ENCODE measurements around the gene NXN. TPM values are rescaled to one million over a fixed set of nuclear protein-coding genes. Genes with fewer than 3 reads are reported as not detected.

The NXN gene
- 2.0 and 5.7 TPM in 2 replicates for total RNA-seq

DNA sequence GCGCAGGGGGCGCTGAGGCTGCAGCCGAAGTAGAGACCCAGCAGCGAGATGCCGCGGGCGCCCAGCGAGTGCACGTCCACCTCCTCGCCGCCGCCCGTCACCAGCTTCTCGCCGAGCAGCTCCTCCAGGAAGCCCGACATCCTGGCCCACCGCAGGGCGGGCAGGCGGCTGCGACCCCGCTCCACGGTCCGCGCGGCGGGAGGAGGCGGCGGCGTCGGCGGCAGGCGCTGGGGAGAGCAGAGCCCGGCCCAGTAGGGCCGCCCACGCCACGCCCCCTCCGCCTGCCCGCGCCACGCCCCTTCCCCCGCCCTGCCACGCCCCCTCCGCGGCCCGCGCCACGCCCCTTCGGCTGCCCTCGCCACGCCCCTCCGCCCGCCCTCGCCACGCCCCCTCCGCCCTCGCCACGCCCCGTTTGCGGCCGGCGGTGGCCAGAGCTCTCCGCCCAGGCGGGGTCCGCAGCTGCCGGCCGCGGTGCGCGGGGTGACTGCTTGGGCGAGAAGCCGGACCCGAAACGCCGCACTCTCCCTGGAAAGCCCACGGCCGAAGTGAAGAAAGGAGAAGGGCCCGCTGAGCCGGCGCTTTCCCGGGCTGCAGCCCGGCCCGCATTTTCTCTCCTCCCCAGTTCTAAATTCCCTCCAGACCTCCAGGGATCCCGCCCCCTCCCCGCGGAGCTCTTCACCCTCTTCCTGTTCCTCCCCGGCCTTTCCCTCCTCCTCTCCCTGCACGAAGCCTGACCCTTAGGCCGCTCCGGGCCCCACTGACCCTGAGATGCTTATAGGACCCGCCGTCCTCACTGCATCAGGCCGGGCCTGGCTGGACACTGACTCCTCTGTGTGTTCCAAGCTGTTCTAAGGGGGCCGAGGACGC is at the start of gene NXN:
TSS of gene NXN (minus strand) at position 238 of the 867 bp plus-strand sequence.

DNA sequence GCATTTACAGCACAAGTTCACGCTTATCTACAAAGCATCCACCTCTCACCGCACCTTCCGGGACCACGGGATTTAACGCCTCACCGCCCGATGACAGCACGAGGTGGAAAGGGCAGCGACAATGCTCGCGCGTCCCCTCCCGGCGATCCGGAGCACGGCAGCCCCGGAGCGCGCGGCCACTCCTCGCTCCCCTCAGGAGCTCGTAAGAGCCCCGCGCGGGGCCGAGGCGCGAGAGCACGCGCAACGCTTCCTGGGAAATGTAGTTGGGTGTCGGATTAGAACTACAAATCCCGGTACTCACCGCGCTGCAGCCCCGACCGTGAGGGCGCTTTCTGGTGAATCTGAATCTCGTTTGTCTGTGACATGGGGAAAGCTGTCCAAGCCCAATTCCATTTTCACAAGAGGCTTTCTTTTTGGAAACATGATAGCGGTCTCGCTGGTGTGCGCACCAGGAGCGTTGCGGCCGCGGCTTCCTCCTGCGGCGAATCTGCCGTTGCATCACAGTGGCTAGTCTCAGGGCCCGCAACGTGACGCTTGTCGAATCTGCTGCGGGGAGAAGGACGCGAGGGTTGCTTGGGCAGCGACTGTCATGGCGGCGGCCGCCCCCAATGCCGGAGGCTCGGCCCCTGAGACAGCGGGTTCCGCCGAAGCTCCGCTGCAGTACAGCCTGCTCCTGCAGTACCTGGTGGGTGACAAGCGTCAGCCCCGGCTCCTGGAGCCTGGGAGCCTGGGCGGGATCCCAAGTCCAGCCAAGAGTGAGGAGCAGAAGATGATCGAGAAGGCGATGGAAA is 17.2 kb upstream of the NXN start, which contains the start of gene TIMM22:
TSS of gene TIMM22 (plus strand) at position 576 of the 791 bp plus-strand sequence. CDS start at position 590, 14 bp downstream.

GRCh38 chr17:781805-782731 is 197.5 kb downstream of the NXN start, which contains the start of the genes GLOD4 and MRM3:
GLOD4 (minus strand) TSS chr17:782280; CDS start chr17:782255, 25 bp downstream.
MRM3 (plus strand) TSS chr17:782353; CDS start chr17:782379, 26 bp downstream.

DNA sequence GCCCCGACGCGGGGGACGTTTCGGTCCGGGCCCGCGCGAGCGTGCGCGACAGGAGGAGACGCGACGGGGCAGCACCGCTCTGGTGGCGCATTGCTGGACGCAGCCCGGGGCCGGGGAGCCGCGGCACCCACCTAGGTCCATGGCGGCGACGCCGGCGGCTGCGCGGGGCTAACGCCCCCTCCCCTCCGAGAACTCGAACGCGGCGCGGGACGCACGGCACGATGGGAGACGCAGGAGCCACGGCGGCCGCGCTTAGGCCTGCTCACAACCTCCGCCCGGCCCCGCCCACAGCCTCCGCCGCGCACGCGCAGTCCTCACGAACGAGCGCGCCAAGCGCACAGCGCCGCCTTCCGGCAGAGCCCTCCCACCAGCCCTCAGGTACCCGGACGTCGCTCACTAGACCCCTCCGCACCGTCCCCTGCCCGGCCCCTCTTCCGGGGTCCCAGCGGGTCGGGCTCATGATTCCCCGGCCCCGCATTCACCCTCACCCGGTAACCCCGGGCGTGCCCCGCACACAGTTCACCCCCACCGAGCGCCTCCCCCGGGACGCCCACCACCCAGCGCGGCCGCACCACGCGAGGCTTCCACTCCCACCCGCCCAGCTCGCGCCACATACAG is 227.5 kb downstream of the NXN start, which contains the start of gene GEMIN4:
TSS of gene GEMIN4 (minus strand) at position 263 of the 618 bp plus-strand sequence. CDS start at position 141, 122 bp downstream.

Other genes starting within 250 kb of the NXN start
- 12.5 and 17.0 TPM in 2 replicates for gene TLCD3A, start 247.2 kb downstream of the NXN start, total RNA-seq
- 5.2 and 8.5 TPM in 2 replicates for gene GEMIN4, start 227.5 kb downstream of the NXN start, total RNA-seq
- 48.7 and 65.3 TPM in 2 replicates for gene GLOD4, start 197.5 kb downstream of the NXN start, total RNA-seq
- gene MRM3, start 197.4 kb downstream of the NXN start, total RNA-seq: 12.5 and 17.2 TPM in 2 replicates
- gene TIMM22, start 17.4 kb upstream of the NXN start, total RNA-seq: 14.0 and 15.7 TPM in 2 replicates
- 74.7 and 78.2 TPM in 2 replicates for gene ABR, start 200.2 kb upstream of the NXN start, total RNA-seq